WTC11 (cell line): ENCODE measurements around the gene MOSPD2. TPM values are rescaled to one million over a fixed set of nuclear protein-coding genes. Genes with fewer than 3 reads are reported as not detected.

Experiments used
- ATAC-seq: fragments of 200-7000 bp; cut with Tn5 transposase; 2 replicates; pipeline ENCODE4 v1.10.0; 2021; ENCODE audit warnings: mild to moderate bottlenecking, moderate library complexity
- CTCF ChIA-PET: fragments of 300-600 bp; sonication (Branson Sonifier 250); formaldehyde crosslinking; loops from one replicate; lab custom pipeline; 2021; ENCODE audit warnings: antibody characterized with exemption; lab: Charles Lee
- POLR2A ChIA-PET: fragments of 350-600 bp; sonication (Branson Sonifier 250); formaldehyde crosslinking; loops from one replicate; lab custom pipeline; 2021; ENCODE audit warnings: antibody characterized with exemption; lab: Charles Lee
- DNase-seq: peaks from one replicate; pipeline ENCODE4 v3.0.0; 2021; ENCODE audit warnings: low spot score
- H3K27ac Mint-ChIP-seq: 2 replicates; pipeline ENCODE4 v1.8.0; 2021; ENCODE audit warnings: mixed read lengths
- H3K27me3 Mint-ChIP-seq: 2 replicates; pipeline ENCODE4 v1.8.0; 2021; ENCODE audit warnings: low read depth, mild to moderate bottlenecking, moderate library complexity, mixed read lengths
- H3K36me3 Mint-ChIP-seq: 2 replicates; pipeline ENCODE4 v1.8.0; 2021; ENCODE audit warnings: mixed read lengths
- H3K4me1 Mint-ChIP-seq: 2 replicates; pipeline ENCODE4 v1.8.0; 2022; ENCODE audit warnings: mixed read lengths
- H3K4me3 Mint-ChIP-seq: 2 replicates; pipeline ENCODE4 v1.8.0; 2021; ENCODE audit warnings: mild to moderate bottlenecking, moderate library complexity, mixed read lengths
- H3K9me3 Mint-ChIP-seq: 2 replicates; pipeline ENCODE4 v1.8.0; 2021; ENCODE audit warnings: mixed read lengths
- FOXP1 ChIP-seq: sonication (generic); formaldehyde crosslinking; IDR thresholded peaks from 2 replicates; pipeline ENCODE4 v1.8.0; 2022; ENCODE audit warnings: missing genetic modification reagents, mild to moderate bottlenecking, moderate library complexity, borderline replicate concordance
- GABPB1 ChIP-seq: sonication (generic); formaldehyde crosslinking; IDR thresholded peaks from 2 replicates; pipeline ENCODE4 v1.8.1; 2023; ENCODE audit warnings: mild to moderate bottlenecking, missing genetic modification reagents
- IRF2 ChIP-seq: sonication (generic); formaldehyde crosslinking; IDR thresholded peaks from 2 replicates; pipeline ENCODE4 v1.8.0; 2022; ENCODE audit warnings: low read depth, missing genetic modification reagents, borderline replicate concordance
- KAT7 ChIP-seq: sonication (generic); formaldehyde crosslinking; IDR thresholded peaks from 2 replicates; pipeline ENCODE4 v1.8.1; 2023; ENCODE audit warnings: missing genetic modification reagents, mild to moderate bottlenecking, borderline replicate concordance
- MYBL2 ChIP-seq: sonication (generic); formaldehyde crosslinking; IDR thresholded peaks from 2 replicates; pipeline ENCODE4 v1.8.1; 2023; ENCODE audit warnings: mild to moderate bottlenecking, moderate library complexity, missing genetic modification reagents
- SMAD4 ChIP-seq: sonication (generic); formaldehyde crosslinking; IDR thresholded peaks from 2 replicates; pipeline ENCODE4 v1.8.0; 2022; ENCODE audit warnings: mild to moderate bottlenecking, missing genetic modification reagents
- SP1 ChIP-seq: sonication (generic); formaldehyde crosslinking; conservative IDR thresholded peaks from 2 replicates; pipeline ENCODE4 v1.8.1; 2022; ENCODE audit warnings: missing genetic modification reagents
- TP53 ChIP-seq: sonication (generic); formaldehyde crosslinking; IDR thresholded peaks from 2 replicates; pipeline ENCODE4 v1.8.1; 2023; ENCODE audit warnings: mild to moderate bottlenecking, missing genetic modification reagents
- ZNF263 ChIP-seq: sonication (generic); formaldehyde crosslinking; IDR thresholded peaks from 2 replicates; pipeline ENCODE4 v1.8.1; 2022; ENCODE audit warnings: low read depth, mild to moderate bottlenecking, moderate library complexity, missing genetic modification reagents
- ZNF416 ChIP-seq: fragments of 250-450 bp; sonication (Bioruptor Pico); IDR thresholded peaks from 2 replicates; pipeline ENCODE4 v1.9.0; 2021; ENCODE audit warnings: mild to moderate bottlenecking, inconsistent platforms
- total RNA-seq: library from RNA; stranded (reverse); gene quantifications from 3 replicates; pipeline ENCODE4 v1.2.3, GENCODE V29; 2021
- TF ChIP-seq, protein P1 (sequence below): sonication (generic); formaldehyde crosslinking; IDR thresholded peaks from 2 replicates; pipeline ENCODE4 v1.8.0; 2022; ENCODE audit warnings: mild to moderate bottlenecking, missing genetic modification reagents
- TF ChIP-seq, protein P2 (sequence below): fragments of 250-450 bp; sonication (Bioruptor Pico); conservative IDR thresholded peaks from 2 replicates; pipeline ENCODE4 v1.9.0; 2021; ENCODE audit warnings: mild to moderate bottlenecking
- TF ChIP-seq, protein P3 (sequence below): sonication (generic); formaldehyde crosslinking; IDR thresholded peaks from 2 replicates; pipeline ENCODE4 v1.8.0; 2023; ENCODE audit warnings: missing genetic modification reagents, mild to moderate bottlenecking, borderline replicate concordance
- TF ChIP-seq, protein P4 (sequence below): sonication (generic); formaldehyde crosslinking; IDR thresholded peaks from 2 replicates; pipeline ENCODE4 v1.8.1; 2023; ENCODE audit warnings: mild to moderate bottlenecking, moderate library complexity, missing genetic modification reagents
- TF ChIP-seq, protein P5 (sequence below): sonication (generic); formaldehyde crosslinking; IDR thresholded peaks from 2 replicates; pipeline ENCODE4 v1.8.1; 2022; ENCODE audit warnings: mild to moderate bottlenecking, missing genetic modification reagents, moderate library complexity, borderline replicate concordance
- TF ChIP-seq, protein P6 (sequence below): sonication (generic); formaldehyde crosslinking; IDR thresholded peaks from 2 replicates; pipeline ENCODE4 v1.8.0; 2023; ENCODE audit warnings: missing genetic modification reagents
- TF ChIP-seq, protein P7 (sequence below): sonication (generic); formaldehyde crosslinking; IDR thresholded peaks from 2 replicates; pipeline ENCODE4 v1.8.1; 2022; ENCODE audit warnings: mild to moderate bottlenecking, moderate library complexity, missing genetic modification reagents

The MOSPD2 gene
- total RNA-seq, 1 experiment from 2014 or later, result 13.2 TPM

DNA sequence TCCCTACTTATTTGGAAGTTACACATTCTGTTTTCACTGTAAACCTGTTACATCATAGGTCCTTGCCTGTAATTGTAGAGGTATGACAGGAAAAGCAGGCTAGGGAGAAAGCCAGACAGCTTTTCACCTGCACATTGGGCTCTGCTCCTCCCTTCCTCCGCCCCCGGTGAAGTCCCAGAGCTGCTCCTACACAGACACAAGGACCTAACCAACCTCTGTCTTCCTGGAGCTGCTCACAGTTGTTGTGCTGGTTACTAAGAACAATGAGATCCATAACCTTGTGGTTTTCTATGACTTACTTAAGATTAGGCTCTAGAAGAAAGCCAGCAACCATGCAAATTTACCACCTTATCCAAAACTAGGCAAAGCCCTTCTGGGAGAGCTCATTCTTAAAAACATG lies 40.0 kb downstream of the MOSPD2 start (continued):
- TF ChIP-seq, protein P1, sequence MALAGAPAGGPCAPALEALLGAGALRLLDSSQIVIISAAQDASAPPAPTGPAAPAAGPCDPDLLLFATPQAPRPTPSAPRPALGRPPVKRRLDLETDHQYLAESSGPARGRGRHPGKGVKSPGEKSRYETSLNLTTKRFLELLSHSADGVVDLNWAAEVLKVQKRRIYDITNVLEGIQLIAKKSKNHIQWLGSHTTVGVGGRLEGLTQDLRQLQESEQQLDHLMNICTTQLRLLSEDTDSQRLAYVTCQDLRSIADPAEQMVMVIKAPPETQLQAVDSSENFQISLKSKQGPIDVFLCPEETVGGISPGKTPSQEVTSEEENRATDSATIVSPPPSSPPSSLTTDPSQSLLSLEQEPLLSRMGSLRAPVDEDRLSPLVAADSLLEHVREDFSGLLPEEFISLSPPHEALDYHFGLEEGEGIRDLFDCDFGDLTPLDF, result no peak
- TF ChIP-seq SP1 (CRISPR knock-in tag), result no peak

DNA sequence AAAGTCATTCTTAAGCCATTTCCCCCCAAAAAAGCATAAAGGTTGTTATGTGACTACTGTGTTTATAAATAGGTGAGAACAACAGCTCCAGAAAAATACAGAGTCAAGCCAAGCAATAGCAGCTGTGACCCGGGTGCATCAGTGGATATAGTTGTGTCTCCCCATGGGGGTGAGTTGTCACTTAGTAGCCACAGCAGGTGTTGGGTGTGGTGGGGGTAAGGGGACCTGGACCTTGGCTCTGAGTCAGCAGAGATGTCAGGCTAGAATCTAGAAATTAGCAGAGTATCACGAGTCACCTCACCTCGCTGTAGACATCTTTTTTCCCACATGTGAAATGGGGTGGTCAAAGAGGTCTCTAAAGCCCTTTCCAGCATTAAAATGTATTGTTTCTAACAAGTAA lies 42.4 kb downstream of the MOSPD2 start:
- DNase-seq, result no peak
- TF ChIP-seq, protein P2, sequence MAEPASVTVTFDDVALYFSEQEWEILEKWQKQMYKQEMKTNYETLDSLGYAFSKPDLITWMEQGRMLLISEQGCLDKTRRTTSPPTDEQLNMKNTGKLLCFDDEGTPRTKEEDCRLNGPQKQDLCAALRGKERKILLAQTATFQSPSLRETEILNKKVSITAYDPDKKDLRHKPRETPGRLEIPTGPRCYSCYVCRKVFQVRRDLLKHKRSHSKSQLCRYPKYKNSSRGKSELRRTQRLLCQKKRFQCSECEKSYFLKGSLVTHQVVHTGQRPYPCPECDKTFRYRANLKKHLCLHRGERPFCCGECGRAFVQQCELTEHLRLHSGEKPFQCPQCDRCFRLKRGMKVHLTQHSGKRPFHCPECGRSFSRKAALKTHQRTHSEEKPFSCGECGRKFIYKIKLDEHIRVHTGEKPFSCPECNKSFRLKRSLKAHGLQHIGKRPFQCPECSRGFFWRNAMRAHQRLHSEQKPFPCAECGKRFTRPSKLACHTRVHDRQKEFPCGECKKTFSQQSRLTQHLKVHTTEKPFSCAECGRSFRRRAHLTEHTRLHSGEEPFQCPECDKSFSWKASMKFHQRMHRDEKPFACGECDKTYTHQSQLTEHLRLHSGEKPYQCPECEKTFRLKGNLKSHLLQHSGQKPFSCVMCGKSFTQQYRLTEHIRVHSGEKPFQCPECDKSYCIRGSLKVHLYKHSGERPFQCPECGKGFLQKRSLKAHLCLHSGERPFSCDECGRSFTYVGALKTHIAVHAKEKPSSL (CRISPR knock-in tag), result no peak
- TF ChIP-seq GABPB1, result no peak
- TF ChIP-seq, all 79 proteins: peak for 0
- ATAC-seq, result no peak
- H3K36me3 Mint-ChIP-seq, result peaks cover 11% of the 10 kb centered on the region
- no peaks in the 10 kb centered on the region for H3K27me3 Mint-ChIP-seq
- no peaks in the 10 kb centered on the region for H3K4me1 Mint-ChIP-seq
- H3K4me3 Mint-ChIP-seq, result no peak overlapping the region
- ChIA-PET POLR2A (no interaction called here), CTCF (no interaction called here)
- no peaks in the 10 kb centered on the region for H3K9me3 Mint-ChIP-seq
- H3K27ac Mint-ChIP-seq, result no peak overlapping the region

DNA sequence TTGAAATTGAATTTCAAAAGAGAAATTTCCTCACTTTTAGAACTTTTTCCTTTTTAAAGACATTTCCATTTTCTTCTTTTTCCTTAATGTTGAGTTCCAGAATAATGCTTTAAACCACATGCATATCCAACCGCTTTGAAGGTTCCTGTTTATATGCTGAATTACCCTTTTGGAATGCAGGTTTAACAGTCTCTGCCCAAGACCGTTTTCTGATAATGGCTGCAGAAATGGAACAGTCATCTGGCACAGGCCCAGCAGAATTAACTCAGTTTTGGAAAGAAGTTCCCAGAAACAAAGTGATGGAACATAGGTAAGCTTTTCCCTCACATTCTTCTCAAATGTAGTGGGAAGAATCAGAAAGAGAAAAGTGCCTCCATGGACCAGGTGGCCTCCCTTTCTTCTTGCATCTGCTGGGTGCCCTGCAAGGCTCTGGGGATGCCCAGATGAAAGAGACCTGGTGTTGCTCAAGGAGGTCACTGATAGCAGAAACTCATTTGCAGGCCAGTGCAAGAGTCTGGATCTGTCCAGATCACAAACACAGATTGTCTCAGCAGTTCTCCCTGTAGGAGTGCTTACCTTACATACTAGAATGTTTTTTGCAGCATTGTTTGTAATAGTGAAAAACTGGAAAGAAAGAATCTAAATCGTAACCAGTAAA lies 42.9 kb downstream of the MOSPD2 start:
- H3K9me3 Mint-ChIP-seq, result no peaks in the 10 kb centered on the region
- POLR2A ChIA-PET, result no interaction called here
- H3K27me3 Mint-ChIP-seq, result no peaks in the 10 kb centered on the region
- H3K36me3 Mint-ChIP-seq, result peaks cover 8% of the 10 kb centered on the region
- DNase-seq, result no peak
- CTCF ChIA-PET, result no interaction called here
- H3K27ac Mint-ChIP-seq, result no peak overlapping the region
- ATAC-seq, result no peak
- no peaks in the 10 kb centered on the region for H3K4me1 Mint-ChIP-seq
- no peak overlapping the region for H3K4me3 Mint-ChIP-seq
- TF ChIP-seq ZNF416 (CRISPR knock-in tag) (no peak), KAT7 (CRISPR knock-in tag) (no peak), MYBL2 (CRISPR knock-in tag) (no peak), TP53 (no peak), SMAD4 (no peak), IRF2 (CRISPR knock-in tag) (no peak), ZNF263 (CRISPR knock-in tag) (no peak), SP1 (CRISPR knock-in tag) (no peak), FOXP1 (CRISPR knock-in tag) (no peak)
- TF ChIP-seq, protein P1, result no peak
- TF ChIP-seq, protein P3, sequence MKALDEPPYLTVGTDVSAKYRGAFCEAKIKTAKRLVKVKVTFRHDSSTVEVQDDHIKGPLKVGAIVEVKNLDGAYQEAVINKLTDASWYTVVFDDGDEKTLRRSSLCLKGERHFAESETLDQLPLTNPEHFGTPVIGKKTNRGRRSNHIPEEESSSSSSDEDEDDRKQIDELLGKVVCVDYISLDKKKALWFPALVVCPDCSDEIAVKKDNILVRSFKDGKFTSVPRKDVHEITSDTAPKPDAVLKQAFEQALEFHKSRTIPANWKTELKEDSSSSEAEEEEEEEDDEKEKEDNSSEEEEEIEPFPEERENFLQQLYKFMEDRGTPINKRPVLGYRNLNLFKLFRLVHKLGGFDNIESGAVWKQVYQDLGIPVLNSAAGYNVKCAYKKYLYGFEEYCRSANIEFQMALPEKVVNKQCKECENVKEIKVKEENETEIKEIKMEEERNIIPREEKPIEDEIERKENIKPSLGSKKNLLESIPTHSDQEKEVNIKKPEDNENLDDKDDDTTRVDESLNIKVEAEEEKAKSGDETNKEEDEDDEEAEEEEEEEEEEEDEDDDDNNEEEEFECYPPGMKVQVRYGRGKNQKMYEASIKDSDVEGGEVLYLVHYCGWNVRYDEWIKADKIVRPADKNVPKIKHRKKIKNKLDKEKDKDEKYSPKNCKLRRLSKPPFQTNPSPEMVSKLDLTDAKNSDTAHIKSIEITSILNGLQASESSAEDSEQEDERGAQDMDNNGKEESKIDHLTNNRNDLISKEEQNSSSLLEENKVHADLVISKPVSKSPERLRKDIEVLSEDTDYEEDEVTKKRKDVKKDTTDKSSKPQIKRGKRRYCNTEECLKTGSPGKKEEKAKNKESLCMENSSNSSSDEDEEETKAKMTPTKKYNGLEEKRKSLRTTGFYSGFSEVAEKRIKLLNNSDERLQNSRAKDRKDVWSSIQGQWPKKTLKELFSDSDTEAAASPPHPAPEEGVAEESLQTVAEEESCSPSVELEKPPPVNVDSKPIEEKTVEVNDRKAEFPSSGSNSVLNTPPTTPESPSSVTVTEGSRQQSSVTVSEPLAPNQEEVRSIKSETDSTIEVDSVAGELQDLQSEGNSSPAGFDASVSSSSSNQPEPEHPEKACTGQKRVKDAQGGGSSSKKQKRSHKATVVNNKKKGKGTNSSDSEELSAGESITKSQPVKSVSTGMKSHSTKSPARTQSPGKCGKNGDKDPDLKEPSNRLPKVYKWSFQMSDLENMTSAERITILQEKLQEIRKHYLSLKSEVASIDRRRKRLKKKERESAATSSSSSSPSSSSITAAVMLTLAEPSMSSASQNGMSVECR (CRISPR knock-in tag), result no peak
- TF ChIP-seq, protein P4, sequence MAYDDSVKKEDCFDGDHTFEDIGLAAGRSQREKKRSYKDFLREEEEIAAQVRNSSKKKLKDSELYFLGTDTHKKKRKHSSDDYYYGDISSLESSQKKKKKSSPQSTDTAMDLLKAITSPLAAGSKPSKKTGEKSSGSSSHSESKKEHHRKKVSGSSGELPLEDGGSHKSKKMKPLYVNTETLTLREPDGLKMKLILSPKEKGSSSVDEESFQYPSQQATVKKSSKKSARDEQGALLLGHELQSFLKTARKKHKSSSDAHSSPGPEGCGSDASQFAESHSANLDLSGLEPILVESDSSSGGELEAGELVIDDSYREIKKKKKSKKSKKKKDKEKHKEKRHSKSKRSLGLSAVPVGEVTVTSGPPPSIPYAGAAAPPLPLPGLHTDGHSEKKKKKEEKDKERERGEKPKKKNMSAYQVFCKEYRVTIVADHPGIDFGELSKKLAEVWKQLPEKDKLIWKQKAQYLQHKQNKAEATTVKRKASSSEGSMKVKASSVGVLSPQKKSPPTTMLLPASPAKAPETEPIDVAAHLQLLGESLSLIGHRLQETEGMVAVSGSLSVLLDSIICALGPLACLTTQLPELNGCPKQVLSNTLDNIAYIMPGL (CRISPR knock-in tag), result no peak
- TF ChIP-seq, protein P5, sequence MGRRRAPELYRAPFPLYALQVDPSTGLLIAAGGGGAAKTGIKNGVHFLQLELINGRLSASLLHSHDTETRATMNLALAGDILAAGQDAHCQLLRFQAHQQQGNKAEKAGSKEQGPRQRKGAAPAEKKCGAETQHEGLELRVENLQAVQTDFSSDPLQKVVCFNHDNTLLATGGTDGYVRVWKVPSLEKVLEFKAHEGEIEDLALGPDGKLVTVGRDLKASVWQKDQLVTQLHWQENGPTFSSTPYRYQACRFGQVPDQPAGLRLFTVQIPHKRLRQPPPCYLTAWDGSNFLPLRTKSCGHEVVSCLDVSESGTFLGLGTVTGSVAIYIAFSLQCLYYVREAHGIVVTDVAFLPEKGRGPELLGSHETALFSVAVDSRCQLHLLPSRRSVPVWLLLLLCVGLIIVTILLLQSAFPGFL, result no peak
- TF ChIP-seq, protein P6, sequence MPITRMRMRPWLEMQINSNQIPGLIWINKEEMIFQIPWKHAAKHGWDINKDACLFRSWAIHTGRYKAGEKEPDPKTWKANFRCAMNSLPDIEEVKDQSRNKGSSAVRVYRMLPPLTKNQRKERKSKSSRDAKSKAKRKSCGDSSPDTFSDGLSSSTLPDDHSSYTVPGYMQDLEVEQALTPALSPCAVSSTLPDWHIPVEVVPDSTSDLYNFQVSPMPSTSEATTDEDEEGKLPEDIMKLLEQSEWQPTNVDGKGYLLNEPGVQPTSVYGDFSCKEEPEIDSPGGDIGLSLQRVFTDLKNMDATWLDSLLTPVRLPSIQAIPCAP (CRISPR knock-in tag), result no peak
- TF ChIP-seq, protein P7, sequence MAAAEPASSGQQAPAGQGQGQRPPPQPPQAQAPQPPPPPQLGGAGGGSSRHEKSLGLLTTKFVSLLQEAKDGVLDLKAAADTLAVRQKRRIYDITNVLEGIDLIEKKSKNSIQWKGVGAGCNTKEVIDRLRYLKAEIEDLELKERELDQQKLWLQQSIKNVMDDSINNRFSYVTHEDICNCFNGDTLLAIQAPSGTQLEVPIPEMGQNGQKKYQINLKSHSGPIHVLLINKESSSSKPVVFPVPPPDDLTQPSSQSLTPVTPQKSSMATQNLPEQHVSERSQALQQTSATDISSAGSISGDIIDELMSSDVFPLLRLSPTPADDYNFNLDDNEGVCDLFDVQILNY, result no peak
